ENCODE results near the gene KLHL3.

Gene KLHL3

DNA sequence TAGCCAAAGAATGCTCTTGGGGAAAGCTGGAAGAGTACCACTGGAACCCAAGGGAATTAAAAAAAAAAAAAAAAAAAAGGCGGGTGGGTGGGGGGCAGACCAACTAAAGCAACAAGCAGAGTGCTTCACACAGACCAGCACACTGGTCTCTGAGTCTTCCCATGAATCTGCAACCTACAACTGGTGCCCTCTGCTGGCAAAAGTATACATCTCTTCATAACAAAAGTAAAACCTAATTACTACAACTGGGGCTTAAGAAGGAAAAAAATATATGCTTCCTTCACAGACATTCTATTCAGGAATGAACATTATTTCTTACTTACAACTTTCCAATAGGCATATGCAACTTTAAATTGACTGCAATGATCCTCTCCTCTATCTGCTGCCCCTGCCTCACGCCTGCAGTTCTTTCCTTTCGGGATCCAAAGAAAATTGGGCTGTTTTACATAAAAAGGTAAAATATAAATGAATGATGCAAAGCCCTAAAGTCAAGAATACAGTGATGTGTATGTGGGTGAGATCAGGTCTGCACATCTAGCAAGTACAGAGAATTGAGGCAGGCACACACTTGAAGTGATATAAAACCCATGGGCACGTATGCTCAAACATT lies 7.2 kb upstream of the KLHL3 start:
- peak; percentile 13 to 75 (median 56) for DNase-seq

DNA sequence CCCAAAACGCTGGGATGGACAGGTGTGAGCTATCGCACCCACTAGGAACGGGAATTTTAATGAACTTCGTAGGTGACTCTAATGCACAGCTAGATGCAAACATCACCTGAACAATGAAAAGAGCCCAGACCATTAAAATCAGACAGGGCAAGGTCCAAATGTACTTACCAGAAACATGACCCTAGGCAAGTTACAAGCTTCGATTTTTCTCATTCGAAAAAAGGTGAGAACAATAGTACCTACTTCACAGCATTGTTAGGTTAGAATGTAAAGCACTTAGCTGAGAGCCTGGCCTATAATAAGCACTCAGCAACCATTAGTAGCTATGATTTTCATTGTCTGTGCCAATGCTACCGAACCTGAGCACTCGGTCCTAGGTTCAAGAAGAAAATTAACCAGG lies 5.8 kb upstream of the KLHL3 start:
- DNase-seq = no peak

DNA sequence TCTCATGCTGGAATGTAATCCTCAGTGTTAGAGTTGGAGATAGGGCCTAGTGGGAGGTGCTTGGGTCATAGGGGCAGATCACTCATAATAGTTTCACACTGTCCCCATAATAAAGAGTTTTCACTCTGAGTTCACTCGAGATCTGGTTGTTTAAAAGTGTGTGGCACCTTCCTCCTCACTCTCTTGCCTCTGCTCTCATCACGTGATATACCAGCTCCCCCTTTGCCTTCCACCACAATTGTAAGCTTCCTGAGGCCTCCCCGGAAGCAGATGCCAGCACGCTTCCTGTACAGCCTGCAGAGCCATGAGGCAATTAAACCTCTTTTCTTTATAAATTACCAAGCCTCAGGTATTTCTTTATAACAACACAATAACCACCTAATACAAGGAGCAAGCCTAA lies 3.8 kb upstream of the KLHL3 start:
- DNase-seq = no peak

DNA sequence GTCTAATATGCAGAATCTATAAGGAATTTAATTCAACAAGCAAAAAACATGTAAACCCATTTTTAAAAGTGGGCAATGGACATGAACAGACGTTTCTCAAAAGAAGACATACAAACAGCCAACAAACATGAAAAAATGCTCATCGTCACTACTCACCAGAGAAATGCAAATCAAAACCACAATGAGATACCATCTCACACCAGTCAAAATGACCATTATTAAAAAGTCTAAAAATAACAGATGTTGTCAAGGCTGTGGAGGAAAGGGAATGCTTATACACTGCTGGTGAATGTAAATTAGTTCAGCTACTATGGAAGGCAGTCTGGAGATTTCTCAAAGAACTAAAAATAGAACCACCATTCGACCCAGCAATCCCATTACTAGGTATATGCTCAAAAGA lies 3.1 kb upstream of the KLHL3 start:
- no peak for DNase-seq

DNA sequence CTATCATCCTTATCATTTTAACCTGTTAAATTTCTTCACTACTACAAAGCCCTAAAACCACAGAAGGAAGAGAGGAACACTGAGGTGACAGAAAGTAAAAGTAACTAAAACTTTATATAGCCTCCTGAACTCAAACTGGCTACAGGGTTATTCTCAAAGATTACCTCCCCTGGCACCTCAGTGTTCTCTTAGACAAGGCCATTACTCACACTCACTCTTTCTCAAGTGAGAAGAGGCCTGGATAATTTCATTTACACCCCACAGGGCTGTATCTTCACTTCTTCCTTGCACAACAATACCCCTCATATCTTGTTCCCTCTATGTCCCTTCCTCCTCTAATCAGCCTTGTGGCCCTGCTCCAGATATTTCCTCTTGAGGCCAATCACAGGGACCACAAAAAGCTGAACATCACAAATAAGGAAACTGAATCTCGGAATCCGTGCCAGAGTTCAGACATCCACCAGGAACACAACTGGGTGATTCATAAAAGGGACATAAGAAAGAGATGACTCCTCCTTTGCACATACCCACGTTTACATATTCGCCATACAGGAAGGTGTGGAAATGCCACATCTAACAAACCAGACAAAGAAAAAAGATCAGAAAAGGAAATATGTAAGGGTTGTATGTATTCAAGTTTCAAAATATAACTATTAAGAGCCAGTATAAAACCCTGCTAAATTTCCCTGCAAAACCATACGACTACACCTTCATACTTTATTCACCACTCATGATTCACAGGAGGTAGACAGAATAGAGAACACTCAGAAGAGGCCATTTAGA lies 1.7 kb upstream of the KLHL3 start:
- peak in 4 of 6 experiments; percentile 12 to 80 (median 75) for DNase-seq

DNA sequence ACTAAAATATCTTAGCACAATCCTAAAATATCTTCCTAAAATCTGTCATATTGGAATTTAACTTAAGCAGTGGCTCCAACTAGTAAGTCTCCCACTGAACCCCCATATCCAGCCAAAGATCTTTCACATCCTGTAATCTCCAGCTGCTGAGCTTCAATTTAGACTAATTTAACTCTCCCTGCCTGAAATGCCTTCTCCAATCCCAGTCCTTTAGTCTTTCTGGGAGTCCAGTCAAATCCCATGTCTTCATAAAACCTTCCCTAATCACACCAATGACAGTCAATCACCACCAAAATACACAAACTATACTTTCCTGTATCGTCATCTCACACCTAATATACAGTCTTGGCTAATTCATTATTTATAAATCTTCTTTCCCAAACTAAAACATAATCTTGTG lies 607 bp upstream of the KLHL3 start:
- no peak for DNase-seq

DNA sequence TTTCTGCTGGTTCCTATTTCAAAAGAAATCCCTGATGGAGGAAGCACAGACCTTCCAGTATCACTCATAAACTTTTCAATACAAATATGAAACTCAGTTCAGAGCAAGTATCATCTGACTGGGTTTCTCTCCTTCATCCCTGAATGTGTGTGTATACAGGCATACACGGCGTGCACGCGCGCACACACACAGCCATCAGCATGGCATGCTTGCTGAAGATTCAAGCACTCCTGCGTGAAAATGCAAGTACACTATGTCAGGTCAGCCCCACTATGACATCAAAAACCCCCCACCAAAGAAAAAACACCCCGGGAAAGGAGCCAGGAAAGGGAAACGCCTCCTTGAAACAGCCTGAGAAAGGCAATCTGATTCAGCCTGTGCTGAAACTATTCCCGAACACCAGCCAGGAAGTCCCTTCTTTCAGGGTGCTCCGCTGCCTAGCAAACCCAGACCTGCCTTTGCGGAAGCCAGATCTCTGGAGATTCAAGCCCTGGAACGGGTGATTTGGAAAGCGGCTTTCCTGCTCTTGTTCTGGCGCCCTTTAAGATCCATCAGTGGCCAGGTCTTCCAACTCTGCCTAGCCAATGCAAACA lies 831 bp downstream of the KLHL3 start:
- peak in 4 of 6 experiments; percentile 2 to 63 (median 28) for DNase-seq

DNA sequence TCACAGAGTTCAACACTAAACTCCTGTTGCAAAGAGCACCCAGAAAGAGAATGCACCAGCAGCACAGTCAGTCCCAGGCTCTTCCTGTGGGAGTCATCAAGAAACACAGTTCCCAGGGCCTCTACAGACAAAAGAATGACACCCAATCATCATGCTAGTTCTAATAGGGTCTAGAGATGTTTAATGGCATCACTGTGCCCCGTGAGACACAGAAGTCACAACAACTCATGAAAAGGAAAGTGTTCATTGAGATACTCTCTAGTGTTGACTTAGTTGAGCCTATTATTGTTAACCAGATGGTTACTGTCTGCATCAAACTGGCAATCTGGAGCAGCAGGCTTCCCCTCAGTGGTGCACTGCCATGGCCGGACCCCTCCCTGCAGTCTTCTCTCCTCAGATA lies 1.6 kb downstream of the KLHL3 start:
- DNase-seq = no peak

DNA sequence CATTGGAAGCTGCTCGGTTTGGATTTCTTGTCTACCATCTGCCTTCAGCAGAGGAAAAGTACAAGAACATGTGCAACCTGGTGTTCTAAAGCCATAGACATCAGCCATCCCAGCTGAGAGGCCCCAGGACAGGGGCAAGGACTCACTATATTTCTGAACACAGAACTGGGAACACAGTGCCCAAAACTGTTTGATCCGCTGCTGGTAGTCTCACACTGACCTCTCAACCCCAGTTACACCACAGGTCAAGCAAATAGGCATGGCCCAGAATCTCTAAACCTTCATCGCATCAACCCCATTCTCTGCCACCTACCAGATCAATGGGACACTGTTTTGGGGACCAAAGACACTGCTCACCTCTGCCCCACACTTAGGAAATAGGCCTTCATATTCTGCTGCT lies 2.0 kb downstream of the KLHL3 start:
- no peak for DNase-seq

DNA sequence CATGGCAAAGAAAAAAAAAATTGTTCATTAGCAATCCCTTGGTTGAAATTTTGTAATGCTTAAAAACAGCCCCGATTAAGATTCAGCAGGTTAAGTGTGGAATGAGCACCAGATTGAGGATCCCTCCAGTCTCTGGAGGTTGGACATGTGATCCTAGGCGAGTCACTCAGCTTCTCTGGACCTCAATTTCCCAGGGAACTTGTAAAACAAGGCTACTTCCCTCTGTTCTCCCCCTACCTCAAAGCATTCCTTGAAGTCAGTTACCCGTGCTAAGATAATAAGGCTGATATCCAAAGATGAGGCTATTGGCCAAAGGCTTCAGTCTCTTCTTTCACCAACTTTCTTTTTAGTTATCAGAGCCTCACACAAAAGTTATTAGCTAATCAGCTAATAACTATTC lies 2.9 kb downstream of the KLHL3 start:
- DNase-seq = no peak

DNA sequence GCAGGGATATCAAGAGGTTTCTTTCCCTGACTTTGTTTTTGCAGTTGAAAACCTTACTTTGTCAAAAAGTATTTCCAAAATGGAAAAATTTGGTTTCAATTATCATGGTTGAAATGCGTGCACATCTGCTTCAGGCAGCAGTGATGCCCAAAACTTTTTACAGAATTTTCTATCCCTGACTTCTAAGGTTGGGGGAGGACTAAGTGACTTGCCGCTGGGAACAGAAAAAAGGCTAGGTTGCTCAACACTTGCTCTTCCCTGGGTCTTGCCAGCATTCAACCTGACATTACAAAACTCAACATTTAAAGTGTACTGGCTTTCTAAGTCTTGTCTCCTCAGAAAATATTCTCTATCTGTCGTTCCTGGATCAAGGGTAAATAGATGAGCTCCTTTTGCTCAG lies 4.7 kb downstream of the KLHL3 start:
- no peak for DNase-seq

DNA sequence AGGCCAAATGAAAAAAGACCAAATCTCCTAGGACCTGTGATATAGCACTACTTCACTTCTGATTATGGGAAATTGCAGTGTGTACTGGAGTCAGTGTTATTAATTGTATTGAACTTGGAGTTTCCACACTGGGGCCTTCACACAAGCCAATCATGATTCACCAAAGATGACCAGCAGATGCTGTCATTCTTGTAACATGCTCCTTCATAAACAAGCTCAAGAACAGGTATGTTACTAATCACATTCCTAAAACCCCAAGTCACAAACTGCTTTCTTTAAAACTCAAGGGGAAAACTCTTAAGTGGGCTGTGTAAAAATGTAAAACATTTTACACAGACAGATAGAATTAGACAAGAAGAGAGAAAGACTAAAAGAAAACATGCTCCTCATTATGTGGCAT lies 5.6 kb downstream of the KLHL3 start:
- DNase-seq = no peak

DNA sequence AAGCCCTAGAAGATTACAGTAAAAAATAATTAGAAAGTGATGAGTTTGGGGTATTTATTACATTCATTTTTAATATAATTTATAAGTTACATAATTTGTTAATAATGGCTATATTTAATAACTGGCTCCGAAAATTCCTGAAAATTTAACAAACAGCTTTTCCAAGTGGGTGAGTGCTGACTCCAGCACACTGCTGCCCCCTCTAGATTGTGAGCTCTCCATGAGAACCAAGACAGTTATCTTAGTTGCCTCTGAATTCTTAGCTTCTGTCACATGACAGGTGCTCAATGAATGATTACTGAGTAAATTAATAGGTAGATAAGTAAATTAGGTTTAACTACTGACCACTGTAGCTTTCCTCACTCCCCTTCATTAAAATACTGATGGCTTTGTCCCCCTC lies 7.8 kb downstream of the KLHL3 start:
- no peak for DNase-seq

DNA sequence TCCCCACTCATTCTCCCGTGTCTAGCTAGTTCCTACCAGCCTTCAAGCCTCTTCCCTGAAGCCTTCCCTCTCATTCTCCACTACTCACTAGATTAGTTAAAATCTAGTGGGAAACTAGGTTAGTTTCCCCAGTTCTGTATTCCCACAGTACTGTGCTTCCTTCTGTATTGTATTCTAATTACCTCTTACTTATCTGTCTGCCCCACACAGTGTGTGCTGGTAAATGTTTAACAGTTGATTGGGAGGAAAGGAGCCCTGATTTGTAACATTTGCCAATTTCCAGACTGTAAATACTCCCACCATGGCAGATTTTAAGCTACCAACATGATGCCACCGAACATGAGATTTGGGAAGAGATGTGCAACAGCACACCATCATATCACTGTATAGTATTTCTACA lies 8.3 kb downstream of the KLHL3 start:
- no peak for DNase-seq

DNA sequence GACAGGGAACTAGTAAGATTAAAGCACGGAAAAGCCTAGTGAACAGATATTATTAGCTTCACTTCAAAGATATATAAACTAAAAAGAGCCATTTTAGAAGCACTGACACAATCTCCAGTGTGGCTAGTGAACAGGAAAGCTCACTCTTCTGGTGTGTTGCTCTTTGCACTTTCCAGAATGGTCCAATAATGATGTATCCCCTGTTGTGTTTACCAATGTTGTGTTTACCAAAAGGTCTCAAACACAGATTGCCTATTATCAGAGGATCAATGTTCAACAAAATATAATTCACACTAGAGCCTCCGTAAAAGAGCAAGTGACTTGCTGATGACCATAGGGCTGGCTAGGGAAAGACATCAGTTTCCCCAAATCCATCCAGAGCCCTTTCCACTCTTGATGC lies 11.6 kb downstream of the KLHL3 start:
- no peak for DNase-seq

DNA sequence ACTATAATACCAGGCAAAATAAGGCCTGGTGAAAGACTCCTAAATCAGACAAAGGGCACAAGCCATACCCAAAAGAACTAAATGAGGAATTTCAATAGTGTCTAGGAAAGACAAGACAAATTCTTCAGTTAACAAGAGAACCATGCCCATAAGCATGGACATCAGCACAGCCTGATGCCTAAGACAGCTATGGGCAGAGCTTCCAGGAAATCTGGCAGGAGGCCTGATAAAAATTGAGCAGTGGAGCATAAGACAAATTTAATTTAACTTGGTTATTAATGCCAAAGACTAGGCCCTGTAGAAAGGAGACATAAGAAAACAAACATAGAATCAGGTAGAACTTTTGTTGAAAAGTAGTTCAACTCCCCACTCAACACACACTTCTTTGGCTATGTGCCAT lies 17.3 kb downstream of the KLHL3 start:
- DNase-seq = no peak

DNA sequence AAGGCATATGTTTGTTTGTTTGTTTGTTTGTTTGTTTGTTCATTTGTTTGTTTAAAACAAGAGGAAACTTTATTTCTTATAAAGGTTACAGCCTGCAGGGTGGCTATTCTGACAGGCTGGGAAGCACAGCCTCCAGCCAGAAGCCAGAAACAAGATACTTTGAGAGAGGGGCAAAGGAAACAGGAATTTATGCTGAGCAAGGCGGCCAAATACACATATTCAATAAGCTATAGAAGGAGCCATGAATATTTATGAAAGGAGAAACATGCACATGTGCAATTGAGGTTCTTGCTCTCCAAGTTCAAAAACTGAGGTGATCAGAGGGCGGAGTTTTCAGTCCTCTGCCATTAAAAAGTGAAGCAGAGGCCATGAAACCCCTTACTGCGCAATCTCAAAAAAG lies 19.6 kb downstream of the KLHL3 start:
- DNase-seq = no peak

DNA sequence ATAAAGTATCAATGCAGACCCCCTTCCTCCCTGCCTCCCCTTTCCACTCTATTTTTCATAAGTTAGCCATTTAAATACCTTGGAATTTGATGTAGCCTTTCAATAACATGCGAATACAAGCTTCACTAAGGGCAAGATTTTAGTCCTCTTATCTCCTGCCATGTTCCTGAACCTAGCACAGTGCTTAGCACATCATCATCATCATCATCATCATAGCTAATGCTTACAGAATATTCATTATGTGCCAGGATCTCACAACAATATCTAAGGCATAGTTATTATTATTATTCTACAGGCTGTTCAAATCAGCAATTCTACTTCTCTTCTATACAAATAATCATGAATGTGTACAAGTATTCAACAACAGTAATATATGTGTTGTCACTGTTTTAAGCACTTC lies 20.4 kb downstream of the KLHL3 start:
- DNase-seq = no peak

DNA sequence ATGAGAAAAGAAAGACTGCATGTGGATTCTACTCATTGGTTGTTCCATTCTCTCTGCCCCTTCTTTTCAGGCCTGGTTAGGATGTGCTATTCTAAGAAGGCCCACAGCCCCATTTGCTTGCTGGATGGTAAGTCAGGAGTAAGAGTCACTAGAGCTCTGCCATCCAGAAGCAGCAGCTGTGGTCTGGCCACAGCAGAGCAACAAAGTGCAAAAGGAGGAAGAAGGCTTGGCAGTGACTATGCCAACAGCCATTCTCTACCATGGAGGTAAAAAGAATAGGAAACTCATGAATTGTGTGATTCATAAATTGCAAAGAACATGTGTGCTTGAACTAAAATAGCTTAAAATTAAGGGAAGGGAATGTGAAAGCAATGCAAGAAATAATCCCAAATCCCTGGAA lies 20.9 kb downstream of the KLHL3 start:
- no peak for DNase-seq

DNA sequence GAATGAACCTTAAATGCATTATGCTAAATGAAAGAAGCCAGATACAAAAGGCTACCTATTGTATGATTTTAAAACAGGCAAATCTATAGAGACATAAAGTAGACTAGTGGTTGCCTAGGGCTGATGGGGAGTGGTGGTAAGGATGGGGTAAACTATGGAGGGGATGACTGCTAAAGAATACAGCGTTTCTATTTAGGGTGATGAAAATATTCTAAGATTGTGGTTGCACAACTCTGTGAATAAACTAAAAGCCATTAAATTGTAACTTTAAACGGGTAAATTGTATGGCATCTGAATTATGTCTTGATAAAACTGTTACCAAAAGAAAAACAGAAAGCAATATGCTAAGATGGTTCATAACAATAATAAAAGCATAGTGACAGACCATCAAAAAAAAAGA lies 21.4 kb downstream of the KLHL3 start:
- DNase-seq = no peak

DNA sequence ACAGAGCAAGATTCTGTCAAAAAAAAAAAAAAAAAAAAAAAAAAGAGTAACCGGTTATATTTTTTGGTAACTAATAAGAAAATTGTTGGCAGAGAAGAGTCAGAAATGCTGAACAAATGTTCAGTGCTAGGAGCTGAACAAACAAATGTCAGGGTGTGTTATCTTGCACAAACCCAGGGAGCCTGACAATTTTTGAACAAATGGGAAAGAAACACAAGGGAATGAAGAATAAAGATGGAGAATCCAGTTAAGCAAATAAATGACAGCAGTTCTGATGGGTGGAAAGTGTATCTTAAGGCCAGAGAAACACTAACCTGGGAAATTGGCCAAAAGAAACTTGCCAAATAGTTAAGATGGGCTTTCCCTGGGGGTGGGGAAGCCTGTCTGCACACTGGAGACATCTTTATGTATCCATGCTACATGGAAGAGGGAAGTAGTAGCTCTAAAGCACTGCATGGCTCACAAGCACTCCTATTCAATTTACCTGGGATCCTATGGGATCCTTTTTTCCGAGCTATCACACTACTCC lies 23.7 kb downstream of the KLHL3 start:
- no peak for DNase-seq

DNA sequence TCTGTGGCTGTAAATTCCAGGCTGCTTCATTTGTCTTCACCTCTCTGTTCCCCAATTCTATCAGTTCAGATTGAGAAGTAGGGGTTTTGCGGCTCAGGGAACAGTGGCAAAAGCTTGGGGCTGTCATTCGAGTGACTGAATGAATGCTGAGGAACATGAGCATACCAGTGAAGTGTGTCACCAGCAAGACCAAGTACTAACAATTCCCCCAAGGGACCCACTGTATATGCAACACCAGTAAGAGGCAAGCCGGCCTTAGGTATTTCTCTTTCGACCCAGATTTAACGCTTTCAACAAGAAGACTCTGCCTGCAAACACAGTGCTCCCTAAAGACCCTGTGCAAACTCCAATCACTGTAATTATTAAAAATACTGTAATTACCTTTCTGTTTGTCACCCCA lies 25.8 kb downstream of the KLHL3 start:
- DNase-seq = no peak

DNA sequence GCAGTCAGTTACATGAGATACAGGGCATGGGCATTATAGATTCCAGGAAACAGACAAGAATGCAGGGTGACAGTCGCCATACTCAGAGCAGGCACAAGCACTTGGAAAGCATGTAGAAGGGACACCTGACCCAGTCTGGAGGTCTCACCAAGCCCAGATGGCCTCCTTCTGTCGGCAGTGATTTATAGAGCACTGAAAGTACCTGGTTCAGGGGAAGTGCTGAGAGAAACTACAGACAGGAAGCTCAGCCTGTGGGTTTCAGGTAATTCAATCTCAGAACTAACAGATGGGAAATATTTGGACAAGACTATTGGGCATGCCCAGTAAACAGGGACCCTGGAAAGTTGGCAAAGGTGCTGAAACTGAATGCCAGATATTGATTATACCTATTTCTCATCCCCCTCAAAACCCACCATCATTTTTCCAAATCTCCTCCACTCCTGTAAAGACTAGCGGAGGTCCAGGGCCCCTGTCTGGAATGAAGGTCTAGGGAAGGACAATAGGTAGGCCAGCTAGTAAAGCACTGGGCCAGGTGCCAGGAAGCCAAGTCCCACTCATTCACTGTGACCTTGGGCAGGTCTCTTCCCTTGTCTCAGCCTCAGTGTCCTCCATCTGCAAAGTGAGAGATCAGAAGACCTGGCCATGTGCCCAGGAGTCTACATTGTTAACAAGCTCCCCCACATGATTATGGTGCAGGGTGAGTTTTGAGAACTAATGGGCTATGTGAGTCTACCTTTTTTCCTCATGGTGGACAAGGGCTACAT lies 26.9 kb downstream of the KLHL3 start:
- no peak for DNase-seq

DNA sequence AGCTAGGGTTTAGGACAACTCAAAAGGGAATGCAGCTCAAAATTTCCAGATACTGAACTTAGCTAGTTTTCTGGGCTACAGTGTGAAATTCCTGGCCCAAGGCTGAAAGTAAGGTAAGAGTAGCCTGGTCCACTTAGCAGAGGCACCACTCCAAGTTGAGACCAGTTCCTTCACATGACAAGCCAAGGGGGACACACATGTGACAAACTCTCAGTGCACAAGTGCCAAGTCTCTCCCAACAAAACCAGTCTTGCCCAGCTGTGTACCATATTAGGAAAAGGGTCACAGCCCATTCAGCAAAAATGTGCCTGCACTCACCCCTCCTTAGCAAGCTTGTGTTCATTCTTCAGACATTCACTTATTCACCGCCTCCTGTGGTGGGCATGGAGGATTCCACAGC lies 27.8 kb downstream of the KLHL3 start:
- no peak for DNase-seq
